HEK293T (cell line): Measurements from ENCODE around the gene SLC25A42.

Source experiments
- CTCF ChIA-PET: fragments of 350-600 bp; formaldehyde crosslinking; extraction: SDS; loops from one replicate; lab custom pipeline; 2021; ENCODE audit warnings: antibody characterized with exemption, inconsistent platforms; lab: Yijun Ruan, JAX
- POLR2A ChIA-PET: fragments of 350-600 bp; formaldehyde crosslinking; extraction: SDS; loops from one replicate; lab custom pipeline; 2020; ENCODE audit warnings: antibody characterized with exemption, inconsistent platforms; lab: Yijun Ruan, JAX
- DNase-seq: peaks from one replicate; pipeline ENCODE4 v3.0.0; 2012; ENCODE audit warnings: mixed read lengths; ENCODE audit errors: extremely low spot score
- ARNT ChIP-seq: fragments of 450-650 bp; IDR thresholded peaks from 2 replicates; pipeline ENCODE4 v1.6.1; 2017; ENCODE audit warnings: mild to moderate bottlenecking
- BHLHE40 ChIP-seq: fragments of 450-650 bp; IDR thresholded peaks from 2 replicates; pipeline ENCODE4 v1.6.1; 2016; ENCODE audit warnings: mild to moderate bottlenecking, moderate library complexity, borderline replicate concordance
- CTBP1 ChIP-seq: fragments of 450-650 bp; IDR thresholded peaks from 2 replicates; pipeline ENCODE4 v1.6.1; 2016; ENCODE audit warnings: borderline replicate concordance
- ELF4 ChIP-seq: fragments of 450-650 bp; IDR thresholded peaks from 2 replicates; pipeline ENCODE4 v1.6.1; 2017; ENCODE audit warnings: antibody characterized with exemption
- FOXA1 ChIP-seq: fragments of 450-650 bp; IDR thresholded peaks from 2 replicates; pipeline ENCODE4 v1.6.1; 2016; ENCODE audit warnings: mild to moderate bottlenecking
- FOXK2 ChIP-seq: fragments of 450-650 bp; IDR thresholded peaks from 2 replicates; pipeline ENCODE4 v1.6.1; 2016; ENCODE audit warnings: mild to moderate bottlenecking
- FOXM1 ChIP-seq: fragments of 450-650 bp; IDR thresholded peaks from 2 replicates; pipeline ENCODE4 v1.6.1; 2017; ENCODE audit warnings: mild to moderate bottlenecking, borderline replicate concordance
- HDGF ChIP-seq: fragments of 450-650 bp; IDR thresholded peaks from 2 replicates; pipeline ENCODE4 v1.6.1; 2017; ENCODE audit warnings: antibody characterized with exemption, borderline replicate concordance
- L3MBTL2 ChIP-seq: fragments of 450-650 bp; conservative IDR thresholded peaks from 2 replicates; pipeline ENCODE4 v1.6.1; 2016; ENCODE audit warnings: mild to moderate bottlenecking
- LEF1 ChIP-seq: fragments of 450-650 bp; IDR thresholded peaks from 2 replicates; pipeline ENCODE4 v1.6.1; 2017; ENCODE audit warnings: mild to moderate bottlenecking, borderline replicate concordance
- NFRKB ChIP-seq: fragments of 450-650 bp; IDR thresholded peaks from 2 replicates; pipeline ENCODE4 v1.6.1; 2016; ENCODE audit warnings: mild to moderate bottlenecking, moderate library complexity
- PKNOX1 ChIP-seq: fragments of 450-650 bp; IDR thresholded peaks from 2 replicates; pipeline ENCODE4 v1.6.1; 2016
- SP1 ChIP-seq: fragments of 450-650 bp; IDR thresholded peaks from 2 replicates; pipeline ENCODE4 v1.6.1; 2017
- SUZ12 ChIP-seq: fragments of 450-650 bp; IDR thresholded peaks from 2 replicates; pipeline ENCODE4 v1.6.1; 2016; ENCODE audit warnings: mild to moderate bottlenecking
- TARDBP ChIP-seq: fragments of 450-650 bp; IDR thresholded peaks from 2 replicates; pipeline ENCODE4 v1.6.1; 2016
- ZNF384 ChIP-seq: fragments of 450-650 bp; IDR thresholded peaks from 2 replicates; pipeline ENCODE4 v1.6.1; 2016

The SLC25A42 gene

GRCh38 chr19:19107654-19108053, 43.9 kb downstream of the SLC25A42 start:
- no peak for DNase-seq
- TF ChIP-seq HDGF (no peak), L3MBTL2 (no peak), SUZ12 (no peak), TARDBP (no peak), SP1 (no peak), CTBP1 (no peak), PKNOX1 (no peak), NFRKB (no peak), FOXA1 (no peak)
- POLR2A ChIA-PET: no interaction called here
- CTCF ChIA-PET: no interaction called here

- DNase-seq: no peak
- ChIA-PET POLR2A (no interaction called here), CTCF (no interaction called here)
- no peak for TF ChIP-seq SP1
- no peak for TF ChIP-seq CTBP1
- no peak for TF ChIP-seq L3MBTL2
- no peak for TF ChIP-seq HDGF
- no peak for TF ChIP-seq ELF4
- TF ChIP-seq FOXA1: no peak
- no peak for TF ChIP-seq NFRKB
- no peak for TF ChIP-seq ARNT
- no peak for TF ChIP-seq LEF1
- no peak for TF ChIP-seq BHLHE40
- no peak for TF ChIP-seq FOXM1
- no peak for TF ChIP-seq FOXK2
- TF ChIP-seq PKNOX1: no peak
- TF ChIP-seq SUZ12: no peak
- no peak for TF ChIP-seq ZNF384
- no peak for TF ChIP-seq TARDBP
Measured at GRCh38 chr19:19109601-19110000, 45.8 kb downstream of the SLC25A42 start.

- POLR2A ChIA-PET: no interaction called here
- no peak for DNase-seq
- TF ChIP-seq CTBP1 (no peak), FOXM1 (no peak)
- CTCF ChIA-PET: no interaction called here
Measured at GRCh38 chr19:19110410-19111135, 46.8 kb downstream of the SLC25A42 start.

GRCh38 chr19:19111136-19111835, 47.5 kb downstream of the SLC25A42 start:
- TF ChIP-seq SUZ12 (no peak), CTBP1 (no peak), FOXK2 (no peak), SP1 (no peak), ARNT (no peak), NFRKB (no peak), TARDBP (no peak), PKNOX1 (no peak)
- no peak for DNase-seq
- POLR2A ChIA-PET: no interaction called here
- CTCF ChIA-PET: no interaction called here

- ChIA-PET CTCF (no interaction called here), POLR2A (no interaction called here)
- no peak for TF ChIP-seq HDGF
- TF ChIP-seq CTBP1: no peak
- TF ChIP-seq ARNT: no peak
- TF ChIP-seq SUZ12: no peak
- TF ChIP-seq FOXM1: no peak
- TF ChIP-seq LEF1: no peak
- no peak for TF ChIP-seq FOXA1
- TF ChIP-seq ZNF384: no peak
- TF ChIP-seq TARDBP: no peak
- TF ChIP-seq ELF4: no peak
- TF ChIP-seq NFRKB: no peak
- TF ChIP-seq BHLHE40: no peak
- TF ChIP-seq FOXK2: no peak
- no peak for TF ChIP-seq SP1
- TF ChIP-seq L3MBTL2: no peak
- TF ChIP-seq PKNOX1: no peak
- DNase-seq: no peak
Measured at GRCh38 chr19:19111967-19112580, 48.3 kb downstream of the SLC25A42 start.
